GM23338 (cell line): ENCODE measurements around the gene RAB5B. TPM values are rescaled to one million over a fixed set of nuclear protein-coding genes. Genes with fewer than 3 reads are reported as not detected.

Source experiments
- ATAC-seq: fragments of 200-7000 bp; cut with Tn5 transposase; 3 replicates; pipeline ENCODE4 v1.9.1; 2020
- DNase-seq: peaks from one replicate; pipeline ENCODE4 v3.0.0-alpha.2; 2015; ENCODE audit warnings: low spot score
- H2AFZ ChIP-seq: fragments of 200-600 bp; sonication (generic); 2 replicates; pipeline ENCODE4 v1.8.0; 2016; ENCODE audit warnings: antibody characterized with exemption, mild to moderate bottlenecking, moderate library complexity
- H3F3A ChIP-seq: fragments of 200-600 bp; sonication (generic); replicated peaks from 2 replicates; pipeline ENCODE4 v1.8.0; 2017; ENCODE audit warnings: antibody characterized with exemption, mixed run types, low read depth
- H3K27ac ChIP-seq: fragments of 200-600 bp; sonication (generic); 2 replicates; pipeline ENCODE4 v1.6.1; 2016; ENCODE audit warnings: low read depth
- H3K27me3 ChIP-seq: fragments of 200-600 bp; sonication (generic); 2 replicates; pipeline ENCODE4 v1.8.0; 2016; ENCODE audit warnings: mild to moderate bottlenecking, mixed run types, moderate library complexity; ENCODE audit not compliant: insufficient read depth
- H3K36me3 ChIP-seq: fragments of 200-600 bp; sonication (generic); 2 replicates; pipeline ENCODE4 v1.8.0; 2016; ENCODE audit warnings: mild to moderate bottlenecking; ENCODE audit not compliant: insufficient read depth
- H3K4me1 ChIP-seq: fragments of 200-600 bp; sonication (generic); 2 replicates; pipeline ENCODE4 v1.8.0; 2016; ENCODE audit warnings: mild to moderate bottlenecking, moderate library complexity; ENCODE audit not compliant: insufficient read depth
- H3K4me2 ChIP-seq: fragments of 200-600 bp; sonication (generic); 2 replicates; pipeline ENCODE4 v1.7.1; 2017; ENCODE audit warnings: mixed run types
- H3K4me3 ChIP-seq: fragments of 200-600 bp; sonication (generic); 2 replicates; pipeline ENCODE4 v1.6.1; 2016; ENCODE audit warnings: mixed run types
- H3K79me2 ChIP-seq: fragments of 200-600 bp; sonication (generic); replicated peaks from 2 replicates; pipeline ENCODE4 v1.8.0; 2017; ENCODE audit warnings: mild to moderate bottlenecking; ENCODE audit not compliant: insufficient read depth
- H3K9me2 ChIP-seq: fragments of 200-600 bp; sonication (generic); 2 replicates; pipeline ENCODE4 v1.8.0; 2017; ENCODE audit not compliant: insufficient read depth
- H4K20me1 ChIP-seq: fragments of 200-600 bp; sonication (generic); replicated peaks from 2 replicates; pipeline ENCODE4 v1.8.0; 2017; ENCODE audit warnings: mild to moderate bottlenecking; ENCODE audit not compliant: insufficient read depth
- H3K27ac Mint-ChIP-seq: 2 replicates; pipeline ENCODE4 v1.8.0; 2020; ENCODE audit warnings: inconsistent platforms, mild to moderate bottlenecking, moderate library complexity, mixed read lengths
- H3K27me3 Mint-ChIP-seq: 3 replicates; pipeline ENCODE4 v1.8.0; 2022; ENCODE audit warnings: low read depth, mild to moderate bottlenecking, moderate library complexity, mixed read lengths, inconsistent platforms; ENCODE audit not compliant: insufficient read depth, poor library complexity
- H3K36me3 Mint-ChIP-seq: 3 replicates; pipeline ENCODE4 v1.8.0; 2021; ENCODE audit warnings: low read depth, mild to moderate bottlenecking, inconsistent platforms, moderate library complexity, mixed read lengths
- H3K4me1 Mint-ChIP-seq: 3 replicates; pipeline ENCODE4 v1.8.0; 2020; ENCODE audit warnings: mild to moderate bottlenecking, inconsistent platforms, mixed read lengths
- H3K4me3 Mint-ChIP-seq: 3 replicates; pipeline ENCODE4 v1.8.0; 2021; ENCODE audit warnings: moderate library complexity, mild to moderate bottlenecking, inconsistent platforms, mixed read lengths
- H3K9me3 Mint-ChIP-seq: 3 replicates; pipeline ENCODE4 v1.8.0; 2020; ENCODE audit warnings: moderate library complexity, mild to moderate bottlenecking, inconsistent platforms, mixed read lengths
- CREB1 ChIP-seq: fragments of 250-450 bp; sonication (Bioruptor Pico); IDR thresholded peaks from 2 replicates; pipeline ENCODE4 v1.5.0; 2020; ENCODE audit warnings: low read depth, mild to moderate bottlenecking, moderate library complexity
- CTCF ChIP-seq, 2 experiments: fragments of 200-600 bp in 1 of 2; sonication (generic) in 1 of 2; conservative IDR thresholded peaks; 2 replicates each; pipeline versions ENCODE4 v1.5.1 to v1.6.1; 2016 to 2017; ENCODE audit warnings: antibody characterized with exemption in 2 of 2, low read depth in 2 of 2, mild to moderate bottlenecking in 2 of 2, moderate library complexity in 1 of 2
- EZH2phosphoT487 ChIP-seq: fragments of 200-600 bp; sonication (generic); IDR thresholded peaks from one replicate; pipeline ENCODE4 v1.8.1; 2018; ENCODE audit warnings: antibody characterized with exemption; ENCODE audit not compliant: unreplicated experiment
- JUNB ChIP-seq: IDR thresholded peaks from one replicate; pipeline ENCODE4 v1.6.1; 2016; ENCODE audit warnings: antibody characterized with exemption; ENCODE audit not compliant: unreplicated experiment
- POLR2AphosphoS5 ChIP-seq: IDR thresholded peaks from 2 replicates; pipeline ENCODE4 v1.6.1; 2016; ENCODE audit warnings: antibody characterized with exemption, low read depth
- REST ChIP-seq: IDR thresholded peaks from one replicate; pipeline ENCODE4 v1.6.1; 2018; ENCODE audit warnings: antibody characterized with exemption; ENCODE audit not compliant: unreplicated experiment
- STAT1 ChIP-seq: IDR thresholded peaks from one replicate; pipeline ENCODE4 v1.6.1; 2016; ENCODE audit warnings: antibody characterized with exemption; ENCODE audit not compliant: unreplicated experiment
- ZNF114 ChIP-seq: fragments of 250-450 bp; sonication (Bioruptor Pico); IDR thresholded peaks from 2 replicates; pipeline ENCODE4 v1.5.0; 2020; ENCODE audit warnings: mild to moderate bottlenecking, moderate library complexity
- ZNF331 ChIP-seq: fragments of 250-450 bp; sonication (Bioruptor Pico); IDR thresholded peaks from 2 replicates; pipeline ENCODE4 v1.5.0; 2020; ENCODE audit warnings: low read depth, mild to moderate bottlenecking, moderate library complexity
- polyA plus RNA-seq: library from polyadenylated mRNA; unstranded; fragments of >200 nt; fragmentation: Nextera tagmentation; extraction: Ambion mirVana; gene quantifications from 2 replicates; pipeline ENCODE4 v1.2.1, GENCODE V29; 2016
- total RNA-seq: library from RNA; depleted of rRNA; stranded (reverse); fragments of >200 nt; shearing (Covaris generic); gene quantifications from 2 replicates; pipeline ENCODE4 v1.2.3, GENCODE V29; 2014

RAB5B gene
- total and polyA plus RNA-seq, 2 experiments from 2014 or later, result 19.7 to 46.5 TPM

GRCh38 chr12:56038022-56038655 lies 64.3 kb downstream of the RAB5B start (continued):
- TF ChIP-seq REST (no peak), JUNB (no peak), POLR2AphosphoS5 (no peak)

- Histone ChIP-seq H3K36me3 (peaks cover 23% of the 10 kb centered on the region), H3F3A (peaks cover 35% of the 10 kb centered on the region), H3K27me3 (no peaks in the 10 kb centered on the region), H3K27ac (peak overlapping the region; percentile 97), H3K79me2 (peaks cover 21% of the 10 kb centered on the region), H4K20me1 (peaks cover 19% of the 10 kb centered on the region), H3K4me3 (no peak overlapping the region), H2AFZ (no peak overlapping the region), H3K4me1 (peaks cover 25% of the 10 kb centered on the region), H3K4me2 (no peak overlapping the region), H3K9me2 (no peaks in the 10 kb centered on the region)
- H3K9me3 Mint-ChIP-seq, result no peaks in the 10 kb centered on the region; the same call in 1 of the 3 replicates
- H3K4me3 Mint-ChIP-seq, result no peak overlapping the region
- peaks cover 43% of the 10 kb centered on the region for H3K36me3 Mint-ChIP-seq
- DNase-seq, result no peak
- H3K4me1 Mint-ChIP-seq, result peaks cover 40% of the 10 kb centered on the region
- H3K27ac Mint-ChIP-seq, result no peak overlapping the region
- no peak for ATAC-seq
- H3K27me3 Mint-ChIP-seq, result peaks cover 5% of the 10 kb centered on the region
- no peak for TF ChIP-seq REST
- TF ChIP-seq POLR2AphosphoS5, result no peak
- TF ChIP-seq CTCF (conservative IDR thresholded peaks at IDR 0.05; ENCODE audit: low read depth in 2 of 2), result no peak
- no peak for TF ChIP-seq JUNB
- TF ChIP-seq ZNF331 (CRISPR knock-in tag), result no peak
- no peak for TF ChIP-seq STAT1
- no peak for TF ChIP-seq CREB1
- no peak for TF ChIP-seq EZH2phosphoT487
- TF ChIP-seq ZNF114, result no peak
Observed at GRCh38 chr12:56040151-56040550, 66.3 kb downstream of the RAB5B start.
